GM19023 (cell line): Measurements from ENCODE around the gene RAB11FIP3.

ENCODE experiments used
- ATAC-seq: cut with Tn5 transposase; IDR thresholded peaks from one replicate; pipeline ENCODE4 v1.9.1; 2021; ENCODE audit warnings: mild to moderate bottlenecking, moderate library complexity; ENCODE audit not compliant: unreplicated experiment

The RAB11FIP3 gene

GRCh38 chr16:508884-509736 lies 83.7 kb downstream of the RAB11FIP3 start:
- ATAC-seq = no peak

GRCh38 chr16:510066-510825 lies 84.8 kb downstream of the RAB11FIP3 start:
- no peak for ATAC-seq

GRCh38 chr16:512802-513201 lies 87.4 kb downstream of the RAB11FIP3 start:
- ATAC-seq = no peak

- ATAC-seq = no peak
These were observed 88.5 kb downstream of the RAB11FIP3 start for GRCh38 chr16:513950-514349.

- no peak for ATAC-seq
These were observed 89.9 kb downstream of the RAB11FIP3 start for GRCh38 chr16:515175-515938.

- ATAC-seq = no peak
These were observed 90.4 kb downstream of the RAB11FIP3 start for GRCh38 chr16:515939-516226.

GRCh38 chr16:516301-516700 lies 90.9 kb downstream of the RAB11FIP3 start:
- ATAC-seq = no peak

GRCh38 chr16:518858-519257 lies 93.4 kb downstream of the RAB11FIP3 start:
- ATAC-seq = no peak

GRCh38 chr16:519425-519824 lies 94.0 kb downstream of the RAB11FIP3 start:
- ATAC-seq = no peak

- no peak for ATAC-seq
These were observed 94.6 kb downstream of the RAB11FIP3 start for GRCh38 chr16:519841-520687.

- ATAC-seq = no peak
These were observed 95.4 kb downstream of the RAB11FIP3 start for GRCh38 chr16:520847-521246.

- no peak for ATAC-seq
These were observed 96.1 kb downstream of the RAB11FIP3 start for GRCh38 chr16:521381-522210.

GRCh38 chr16:522320-523096 lies 97.1 kb downstream of the RAB11FIP3 start:
- no peak for ATAC-seq

GRCh38 chr16:523097-523741 lies 97.8 kb downstream of the RAB11FIP3 start:
- no peak for ATAC-seq

GRCh38 chr16:524274-525040 lies 99.0 kb downstream of the RAB11FIP3 start:
- ATAC-seq = no peak

GRCh38 chr16:525123-525519 lies 99.7 kb downstream of the RAB11FIP3 start:
- ATAC-seq = no peak

- ATAC-seq = no peak
These were observed 100.2 kb downstream of the RAB11FIP3 start for GRCh38 chr16:525520-526180.
